T47D (cell line): ENCODE results near the gene DHX15.

ENCODE experiments used
- DNase-seq, 2 experiments: peaks; one replicate each; pipeline versions ENCODE4 v3.0.0 to v3.0.0-alpha.2; 2011 to 2012; ENCODE audit warnings: low read depth in 1 of 2, low spot score in 1 of 2
- JUND ChIP-seq: IDR thresholded peaks from 2 replicates; pipeline ENCODE4 v1.6.1; 2012; ENCODE audit warnings: low read depth
- in situ Hi-C: cut with HindIII; loops from 2 replicates; pipeline ENCODE4 v1.10.0; 2016; ENCODE audit warnings: low sequenced_read_pairs, low pct_unique_long_range_greater_than_20kb

The DHX15 gene

GRCh38 chr4:24482871-24483270, 101.5 kb downstream of the DHX15 start:
- in situ Hi-C loops, result no loop called here
- TF ChIP-seq JUND, result no peak
- DNase-seq, result no peak

- in situ Hi-C loops, result no loop called here
Measured at GRCh38 chr4:24477919-24478318, 106.4 kb downstream of the DHX15 start.

More at GRCh38 chr4:24477919-24478318, 106.4 kb downstream of the DHX15 start:
- DNase-seq, result no peak
- TF ChIP-seq JUND, result no peak
